Memory B cell (primary cell): Measurements from ENCODE around the gene OPRM1.

Experiments used
- ATAC-seq: fragments of 150-1000 bp; cut with Tn5 transposase; 2 replicates; pipeline ENCODE4 v1.10.0; 2021; ENCODE audit warnings: low read depth, mild to moderate bottlenecking, moderate library complexity
- DNase-seq, 2 donors: peaks; one replicate each; pipeline ENCODE4 v3.0.0; 2022; ENCODE audit warnings: low spot score in 2 of 2
- H3K27ac Mint-ChIP-seq: one replicate; pipeline ENCODE4 v1.8.0; 2022; ENCODE audit warnings: mild to moderate bottlenecking, moderate library complexity, mixed read lengths
- H3K27me3 Mint-ChIP-seq: one replicate; pipeline ENCODE4 v1.8.0; 2022; ENCODE audit warnings: mixed read lengths
- H3K36me3 Mint-ChIP-seq: one replicate; pipeline ENCODE4 v1.8.0; 2022; ENCODE audit warnings: mild to moderate bottlenecking, mixed read lengths
- H3K4me1 Mint-ChIP-seq: one replicate; pipeline ENCODE4 v1.8.0; 2022; ENCODE audit warnings: mixed read lengths
- H3K4me3 Mint-ChIP-seq: one replicate; pipeline ENCODE4 v1.8.0; 2022; ENCODE audit warnings: mild to moderate bottlenecking, moderate library complexity, mixed read lengths
- H3K9me3 Mint-ChIP-seq: one replicate; pipeline ENCODE4 v1.8.0; 2022; ENCODE audit warnings: mixed read lengths

OPRM1 gene

GRCh38 chr6:154039231-154039842, at the start of gene OPRM1:
TSS of gene OPRM1 (plus strand) at chr6:154039240. CDS start at chr6:154039545, 305 bp downstream.
- H3K4me3 Mint-ChIP-seq = no peak within 1 kb of the TSS
- DNase-seq (no peak), ATAC-seq (no peak)
- no peaks in the 10 kb centered on the region for H3K36me3 Mint-ChIP-seq
- H3K27ac Mint-ChIP-seq = no peak within 1 kb of the TSS
- H3K27me3 Mint-ChIP-seq = peaks cover 3% of the 10 kb centered on the region
- H3K4me1 Mint-ChIP-seq = no peaks in the 10 kb centered on the region
- peaks cover 2% of the 10 kb centered on the region for H3K9me3 Mint-ChIP-seq

- Mint-ChIP-seq H3K27me3 (no peaks in the 10 kb centered on the region), H3K27ac (no peak overlapping the region), H3K4me3 (no peak overlapping the region), H3K36me3 (no peaks in the 10 kb centered on the region), H3K4me1 (no peaks in the 10 kb centered on the region), H3K9me3 (no peaks in the 10 kb centered on the region)
- DNase-seq (no peak), ATAC-seq (no peak)
These were observed 49.1 kb upstream of the OPRM1 start for GRCh38 chr6:153989989-153990388.

GRCh38 chr6:153994004-153994403, 45.0 kb upstream of the OPRM1 start:
- no peaks in the 10 kb centered on the region for H3K9me3 Mint-ChIP-seq
- H3K27ac Mint-ChIP-seq = no peak overlapping the region
- no peak for DNase-seq
- H3K4me1 Mint-ChIP-seq = no peaks in the 10 kb centered on the region
- ATAC-seq = no peak
- no peaks in the 10 kb centered on the region for H3K27me3 Mint-ChIP-seq
- no peak overlapping the region for H3K4me3 Mint-ChIP-seq
- H3K36me3 Mint-ChIP-seq = no peaks in the 10 kb centered on the region

- no peaks in the 10 kb centered on the region for H3K4me1 Mint-ChIP-seq
- ATAC-seq = no peak
- H3K9me3 Mint-ChIP-seq = no peaks in the 10 kb centered on the region
- no peaks in the 10 kb centered on the region for H3K36me3 Mint-ChIP-seq
- H3K27me3 Mint-ChIP-seq = no peaks in the 10 kb centered on the region
- no peak for DNase-seq
- H3K4me3 Mint-ChIP-seq = no peak overlapping the region
- no peak overlapping the region for H3K27ac Mint-ChIP-seq
These were observed 44.2 kb upstream of the OPRM1 start for GRCh38 chr6:153994811-153995210.

GRCh38 chr6:153997221-153997620, 41.8 kb upstream of the OPRM1 start:
- ATAC-seq = no peak
- H3K36me3 Mint-ChIP-seq = no peaks in the 10 kb centered on the region
- H3K9me3 Mint-ChIP-seq = no peaks in the 10 kb centered on the region
- peaks cover 2% of the 10 kb centered on the region for H3K27me3 Mint-ChIP-seq
- no peak overlapping the region for H3K4me3 Mint-ChIP-seq
- no peak for DNase-seq
- H3K4me1 Mint-ChIP-seq = no peaks in the 10 kb centered on the region
- H3K27ac Mint-ChIP-seq = no peak overlapping the region

GRCh38 chr6:154001494-154002285, 37.4 kb upstream of the OPRM1 start:
- H3K4me1 Mint-ChIP-seq = no peaks in the 10 kb centered on the region
- ATAC-seq (no peak), DNase-seq (no peak)
- H3K27ac Mint-ChIP-seq = no peak overlapping the region
- no peak overlapping the region for H3K4me3 Mint-ChIP-seq
- H3K36me3 Mint-ChIP-seq = no peaks in the 10 kb centered on the region
- peaks cover 4% of the 10 kb centered on the region for H3K9me3 Mint-ChIP-seq
- peaks cover 2% of the 10 kb centered on the region for H3K27me3 Mint-ChIP-seq

GRCh38 chr6:154002894-154003293, 36.1 kb upstream of the OPRM1 start:
- peaks cover 6% of the 10 kb centered on the region for H3K9me3 Mint-ChIP-seq
- H3K4me1 Mint-ChIP-seq = no peaks in the 10 kb centered on the region
- no peak for ATAC-seq
- H3K27ac Mint-ChIP-seq = no peak overlapping the region
- H3K27me3 Mint-ChIP-seq = peaks cover 2% of the 10 kb centered on the region
- no peak for DNase-seq
- H3K36me3 Mint-ChIP-seq = no peaks in the 10 kb centered on the region
- H3K4me3 Mint-ChIP-seq = no peak overlapping the region

- DNase-seq (no peak), ATAC-seq (no peak)
- Mint-ChIP-seq H3K4me1 (no peaks in the 10 kb centered on the region), H3K27me3 (no peaks in the 10 kb centered on the region), H3K4me3 (no peak overlapping the region), H3K9me3 (peaks cover 5% of the 10 kb centered on the region), H3K36me3 (no peaks in the 10 kb centered on the region), H3K27ac (no peak overlapping the region)
These were observed 28.7 kb upstream of the OPRM1 start for GRCh38 chr6:154010371-154010770.

- no peak for DNase-seq
- Mint-ChIP-seq H3K27ac (no peak overlapping the region), H3K27me3 (no peaks in the 10 kb centered on the region), H3K4me1 (no peaks in the 10 kb centered on the region), H3K36me3 (no peaks in the 10 kb centered on the region), H3K4me3 (no peak overlapping the region), H3K9me3 (peaks cover 4% of the 10 kb centered on the region)
- no peak for ATAC-seq
These were observed 26.2 kb upstream of the OPRM1 start for GRCh38 chr6:154012852-154013251.

GRCh38 chr6:154017786-154018185, 21.3 kb upstream of the OPRM1 start:
- peaks cover 15% of the 10 kb centered on the region for H3K9me3 Mint-ChIP-seq
- no peaks in the 10 kb centered on the region for H3K27me3 Mint-ChIP-seq
- no peak overlapping the region for H3K27ac Mint-ChIP-seq
- no peak overlapping the region for H3K4me3 Mint-ChIP-seq
- no peak for ATAC-seq
- no peak for DNase-seq
- H3K4me1 Mint-ChIP-seq = no peaks in the 10 kb centered on the region
- no peaks in the 10 kb centered on the region for H3K36me3 Mint-ChIP-seq

- Mint-ChIP-seq H3K27me3 (no peaks in the 10 kb centered on the region), H3K4me1 (no peaks in the 10 kb centered on the region), H3K4me3 (no peak overlapping the region), H3K9me3 (peaks cover 2% of the 10 kb centered on the region), H3K36me3 (no peaks in the 10 kb centered on the region), H3K27ac (no peak overlapping the region)
- ATAC-seq (no peak), DNase-seq (no peak)
These were observed 8.4 kb upstream of the OPRM1 start for GRCh38 chr6:154030646-154031045.

- Mint-ChIP-seq H3K4me3 (no peak overlapping the region), H3K36me3 (no peaks in the 10 kb centered on the region), H3K27ac (no peak overlapping the region), H3K4me1 (no peaks in the 10 kb centered on the region), H3K27me3 (peaks cover 3% of the 10 kb centered on the region), H3K9me3 (peaks cover 2% of the 10 kb centered on the region)
- no peak for DNase-seq
- ATAC-seq = no peak
These were observed 2.0 kb downstream of the OPRM1 start for GRCh38 chr6:154041001-154041400.

- H3K36me3 Mint-ChIP-seq = no peaks in the 10 kb centered on the region
- ATAC-seq (no peak), DNase-seq (no peak)
- H3K27ac Mint-ChIP-seq = no peak overlapping the region
- H3K9me3 Mint-ChIP-seq = peaks cover 5% of the 10 kb centered on the region
- no peak overlapping the region for H3K4me3 Mint-ChIP-seq
- H3K27me3 Mint-ChIP-seq = no peaks in the 10 kb centered on the region
- no peaks in the 10 kb centered on the region for H3K4me1 Mint-ChIP-seq
These were observed 14.1 kb downstream of the OPRM1 start for GRCh38 chr6:154053141-154053540.

- Mint-ChIP-seq H3K36me3 (no peaks in the 10 kb centered on the region), H3K9me3 (peaks cover 4% of the 10 kb centered on the region), H3K4me3 (no peak overlapping the region), H3K27me3 (no peaks in the 10 kb centered on the region), H3K4me1 (no peaks in the 10 kb centered on the region), H3K27ac (no peak overlapping the region)
- no peak for DNase-seq
- ATAC-seq = no peak
These were observed 17.5 kb downstream of the OPRM1 start for GRCh38 chr6:154056536-154056935.

GRCh38 chr6:154057098-154057497, 18.1 kb downstream of the OPRM1 start:
- DNase-seq (no peak), ATAC-seq (no peak)
- peaks cover 4% of the 10 kb centered on the region for H3K9me3 Mint-ChIP-seq
- no peaks in the 10 kb centered on the region for H3K27me3 Mint-ChIP-seq
- H3K36me3 Mint-ChIP-seq = no peaks in the 10 kb centered on the region
- no peak overlapping the region for H3K27ac Mint-ChIP-seq
- H3K4me1 Mint-ChIP-seq = no peaks in the 10 kb centered on the region
- no peak overlapping the region for H3K4me3 Mint-ChIP-seq
